H54 (cell line): ENCODE results near the gene ZNF576.
"Not testable (repeated sequence)": the region's sequence is repeated elsewhere in the genome, so short reads cannot be mapped to it uniquely, and the experiment has no call there.

ENCODE experiments used
- DNase-seq: peaks from one replicate; pipeline ENCODE4 v3.0.0; 2011; ENCODE audit warnings: low spot score, mixed read lengths; ENCODE audit not compliant: insufficient read length
- FAIRE-seq: peaks from 3 replicates; lab custom pipeline; 2011; peaks lifted over from hg19 to GRCh38; lab: Jason Lieb, UNC
- POLR2A ChIP-seq: IDR thresholded peaks from 2 replicates; pipeline ENCODE4 v1.6.1; 2011; ENCODE audit warnings: low read depth, mild to moderate bottlenecking, low read length

The ZNF576 gene, protein sequence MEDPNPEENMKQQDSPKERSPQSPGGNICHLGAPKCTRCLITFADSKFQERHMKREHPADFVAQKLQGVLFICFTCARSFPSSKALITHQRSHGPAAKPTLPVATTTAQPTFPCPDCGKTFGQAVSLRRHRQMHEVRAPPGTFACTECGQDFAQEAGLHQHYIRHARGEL

GRCh38 chr19:43595999-43596841 is at the start of gene ZNF576, which contains the start of gene IRGQ:
Gene ZNF576 (plus strand): TSS chr19:43596595. CDS start chr19:43597109, 514 bp downstream.
Gene IRGQ (minus strand): TSS chr19:43596134. CDS start chr19:43595338, 796 bp downstream.
- TF ChIP-seq POLR2A, result peak; percentile 71
- FAIRE-seq (peak; percentile 86), DNase-seq (peak; percentile 99)

GRCh38 chr19:43547926-43548325 is 48.5 kb upstream of the ZNF576 start:
- not testable (repeated sequence) for FAIRE-seq, DNase-seq

GRCh38 chr19:43548706-43549105 is 47.7 kb upstream of the ZNF576 start:
- no peak for DNase-seq
- TF ChIP-seq POLR2A, result no peak
- FAIRE-seq, result no peak

DNA sequence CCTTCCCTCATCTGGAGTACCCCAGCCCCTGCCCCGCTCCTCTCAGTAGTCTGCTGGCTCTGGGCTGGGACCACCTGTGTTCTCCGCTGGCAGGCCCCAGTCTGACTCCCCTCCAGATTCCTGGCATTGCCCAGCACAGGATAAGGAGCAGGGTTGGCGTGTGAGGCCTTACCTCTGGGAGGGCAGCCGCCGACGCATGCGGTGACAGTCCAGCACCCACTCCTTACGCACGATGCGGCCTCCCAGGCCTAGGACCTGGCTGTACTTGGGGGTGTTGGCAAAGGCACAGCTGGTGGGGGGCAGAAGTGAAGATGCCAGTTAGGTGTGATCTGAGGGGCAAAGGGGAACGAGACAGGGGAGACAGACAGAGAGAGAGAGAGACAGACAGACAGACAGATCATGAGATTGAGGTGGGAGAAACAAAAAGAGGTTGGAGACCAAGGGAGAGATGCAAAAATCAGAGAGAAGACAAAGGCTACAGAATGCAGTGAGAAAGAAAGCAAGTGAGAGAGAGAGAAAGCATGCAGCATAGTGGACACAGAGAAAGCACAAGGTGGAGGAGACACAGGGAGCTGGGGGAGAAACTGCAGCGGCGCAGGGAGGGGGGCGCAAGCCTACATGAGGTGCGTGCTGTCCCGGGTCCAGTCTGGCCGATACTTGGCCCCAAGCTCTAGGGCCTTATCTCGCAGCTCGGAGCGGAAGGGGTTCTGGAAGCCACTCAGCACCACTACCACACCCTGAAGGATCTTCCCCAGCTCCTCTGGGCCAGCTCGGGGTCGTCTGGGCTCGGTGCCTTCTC is 44.8 kb upstream of the ZNF576 start:
- TF ChIP-seq POLR2A, result no peak
- DNase-seq (no peak), FAIRE-seq (no peak)

- DNase-seq, result no peak
- FAIRE-seq, result no peak
- no peak for TF ChIP-seq POLR2A
These were observed 44.3 kb upstream of the ZNF576 start for GRCh38 chr19:43552198-43552450.

GRCh38 chr19:43552616-43553015 is 43.8 kb upstream of the ZNF576 start:
- no peak for TF ChIP-seq POLR2A

DNA sequence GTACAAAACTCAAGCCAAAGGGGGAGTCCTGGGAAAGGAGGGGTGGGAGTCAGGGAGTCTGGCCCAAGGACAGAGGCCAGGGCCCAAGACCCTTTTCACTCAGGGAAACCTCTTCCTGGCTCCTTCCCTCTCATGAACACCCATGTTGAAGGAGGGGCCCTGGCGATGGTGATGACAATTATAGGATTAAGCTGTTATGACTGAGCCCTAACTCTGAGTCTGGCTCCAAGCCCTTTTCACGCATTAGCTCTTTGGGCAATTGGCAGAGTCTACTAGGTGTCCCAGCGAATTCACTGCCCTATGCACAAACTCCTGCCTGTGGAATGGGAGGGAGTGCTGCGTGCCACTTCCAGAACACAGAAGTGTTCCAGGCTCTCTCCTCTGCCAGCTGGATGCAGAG is 42.7 kb upstream of the ZNF576 start:
- TF ChIP-seq POLR2A, result no peak
- DNase-seq, result no peak
- FAIRE-seq, result no peak

More at GRCh38 chr19:43552616-43553015, 43.8 kb upstream of the ZNF576 start:
- DNase-seq (no peak), FAIRE-seq (no peak)

- TF ChIP-seq POLR2A, result no peak
- no peak for FAIRE-seq
- no peak for DNase-seq
These were observed 42.0 kb upstream of the ZNF576 start for GRCh38 chr19:43554317-43554895.

DNA sequence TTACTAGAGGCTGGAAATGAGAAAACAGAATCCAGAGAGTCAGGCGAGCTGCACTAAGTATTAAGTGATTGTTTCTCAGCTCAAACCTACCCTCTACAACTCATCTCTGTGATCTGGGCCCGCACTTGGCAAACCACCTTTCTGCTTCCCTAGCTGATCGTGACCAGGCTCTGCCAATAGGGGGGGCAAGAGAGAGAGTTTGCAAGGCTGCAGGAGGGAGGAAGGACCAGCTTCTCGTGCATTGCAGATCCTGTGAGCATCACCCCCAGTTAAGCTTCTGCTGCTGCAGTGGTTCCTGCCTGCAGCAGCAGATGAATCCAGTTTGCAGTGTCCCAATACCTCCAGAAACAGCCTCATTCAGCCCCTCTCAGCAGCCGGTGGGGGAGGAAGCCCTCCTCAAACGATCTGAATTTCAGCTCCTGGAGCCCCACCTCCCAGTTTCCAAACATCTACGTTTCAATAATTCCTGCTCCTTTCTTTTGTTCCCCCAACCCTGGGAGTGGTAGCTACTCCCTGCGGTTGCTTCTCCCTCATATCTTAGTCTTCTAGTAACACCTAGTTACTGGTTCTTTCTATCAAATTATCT is 41.1 kb upstream of the ZNF576 start:
- FAIRE-seq, result peak; percentile 20
- TF ChIP-seq POLR2A, result no peak
- DNase-seq, result peak; percentile 91

GRCh38 chr19:43560687-43561086 is 35.7 kb upstream of the ZNF576 start:
- TF ChIP-seq POLR2A, result no peak
- peak; percentile 77 for DNase-seq
- FAIRE-seq, result no peak

GRCh38 chr19:43561139-43561970 is 35.0 kb upstream of the ZNF576 start:
- no peak for FAIRE-seq
- no peak for DNase-seq
- no peak for TF ChIP-seq POLR2A

GRCh38 chr19:43562226-43562697 is 34.1 kb upstream of the ZNF576 start:
- FAIRE-seq, result no peak
- no peak for TF ChIP-seq POLR2A
- no peak for DNase-seq
